ENCODE data around the gene HGS. TPM values are rescaled to one million over a fixed set of nuclear protein-coding genes. Genes with fewer than 3 reads are reported as not detected.
A peak's percentile ranks its signal among the peaks of the same experiment; 100 is the strongest.

HGS gene
- total and polyA plus RNA-seq, 2 of the 13 experiments (the other 11 are each of a cell fraction or from before 2014, with no cell fraction given): 73.3 to 78.1 TPM

- TF ChIP-seq CSRNP2 (CRISPR knock-in tag; conservative IDR thresholded peaks at IDR 0.05; ENCODE audit: low read depth): no peak
- 0 out of 2 replicates have a peak, but pooled peaks have one; percentile 83 for TF ChIP-seq STAT5B (CRISPR knock-in tag; IDR thresholded peaks at IDR 0.05)
- no peak for TF ChIP-seq ZNF33A (CRISPR knock-in tag; IDR thresholded peaks at IDR 0.05; ENCODE audit: borderline replicate concordance)
- TF ChIP-seq HMGXB3 (CRISPR knock-in tag; IDR thresholded peaks at IDR 0.05; ENCODE audit: borderline replicate concordance): peak; percentile 84; the same call in 1 of the 2 replicates
- TF ChIP-seq PTBP1 (IDR thresholded peaks at IDR 0.05; ENCODE audit: low read depth, low read length, poor library complexity, severe bottlenecking): peak; percentile 15
- TF ChIP-seq RXRB (CRISPR knock-in tag; IDR thresholded peaks at IDR 0.05; ENCODE audit: borderline replicate concordance): peak; percentile 78; the same call in 1 of the 2 replicates
- TF ChIP-seq TERF1 (CRISPR knock-in tag; IDR thresholded peaks at IDR 0.05): no peak
- TF ChIP-seq POGK (CRISPR knock-in tag; conservative IDR thresholded peaks at IDR 0.05): peak; percentile 77; the same call in 1 of the 2 replicates
- TF ChIP-seq ZNF510 (CRISPR knock-in tag; IDR thresholded peaks at IDR 0.05; ENCODE audit: low read depth): no peak
- peak; percentile 97 for TF ChIP-seq ERF (CRISPR knock-in tag; IDR thresholded peaks at IDR 0.05)
- TF ChIP-seq KDM5B (CRISPR knock-in tag; IDR thresholded peaks at IDR 0.05; ENCODE audit: borderline replicate concordance): peak; percentile 83; the same call in 1 of the 2 replicates
- TF ChIP-seq ZNF274 (CRISPR knock-in tag; IDR thresholded peaks at IDR 0.05): peak; percentile 27; the same call in 1 of the 2 replicates
- TF ChIP-seq ZNF451 (CRISPR knock-in tag; IDR thresholded peaks at IDR 0.05): peak; percentile 87; the same call in 1 of the 2 replicates
Observed at GRCh38 chr17:81636505-81637288, 47.1 kb upstream of the HGS start, which contains the start of the genes NPLOC4 and TSPAN10 (continued).
